OCI-LY3 (cell line): ENCODE data around the gene ZNF346.

Source experiments
- CTCF ChIP-seq: fragments of 200-600, 300-600 bp; sonication (generic); IDR thresholded peaks from 2 replicates; pipeline ENCODE4 v1.5.1; 2014; ENCODE audit warnings: antibody characterized with exemption, low read length, low read depth
- EZH2phosphoT487 ChIP-seq: fragments of 200-600 bp; shearing (Covaris generic); IDR thresholded peaks from 2 replicates; pipeline ENCODE4 v1.6.1; 2018; ENCODE audit warnings: antibody characterized with exemption, mixed run types, low read depth

DNA sequence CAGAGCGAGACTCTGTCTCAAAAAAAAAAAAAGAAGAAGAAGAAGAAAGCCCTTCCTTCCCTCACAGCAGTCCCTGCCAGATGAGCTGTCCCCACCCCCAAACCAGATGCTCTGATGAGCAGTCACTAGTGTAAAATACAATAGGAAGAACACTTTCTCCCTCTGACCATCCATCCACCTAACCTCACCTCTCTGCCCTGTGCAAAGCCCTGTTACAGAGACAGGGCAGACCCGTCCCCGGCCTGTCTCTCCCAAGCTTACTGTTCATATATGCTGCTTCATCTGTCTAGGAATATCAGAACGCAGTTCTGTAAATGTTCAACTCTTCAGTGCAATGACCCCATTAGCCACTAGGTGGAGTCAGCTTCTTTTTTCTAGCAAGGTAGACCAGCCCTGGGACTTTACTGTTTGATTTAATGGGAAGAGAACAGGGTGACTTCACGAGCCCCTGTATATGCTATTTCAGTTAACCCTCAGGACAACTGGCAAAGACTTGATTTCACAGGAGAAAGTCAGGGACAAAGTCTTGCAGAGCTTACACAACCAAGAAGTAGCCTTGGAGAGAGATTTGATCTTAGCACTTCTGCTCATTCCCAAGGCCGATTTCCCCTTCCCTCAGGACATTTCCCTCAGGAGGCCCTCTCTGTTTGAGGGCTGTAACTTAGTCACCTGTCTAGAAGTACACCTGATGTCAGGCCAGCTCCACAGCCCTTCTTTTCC is 49.3 kb downstream of the ZNF346 start:
- TF ChIP-seq CTCF (peak; percentile 94), EZH2phosphoT487 (no peak)
